Calu3 (cell line): ENCODE data around the gene DMAP1. TPM values are rescaled to one million over a fixed set of nuclear protein-coding genes. Genes with fewer than 3 reads are reported as not detected.

Experiments used
- BruUV-seq: library from RNA; stranded (reverse); fragments of 400-500 nt; replicated peaks from 2 replicates; lab custom pipeline; 2021; lab: Mats Ljungman, UMichigan
- CTCF ChIA-PET: fragments of 300-600 bp; sonication (Branson Sonifier 250); formaldehyde crosslinking; loops from one replicate; lab custom pipeline; 2022; ENCODE audit warnings: antibody characterized with exemption; lab: Charles Lee
- DNase-seq: peaks from one replicate; pipeline ENCODE4 v3.0.0; 2022
- H3K27ac Mint-ChIP-seq: one replicate; pipeline ENCODE4 v1.8.0; 2022; ENCODE audit warnings: mixed read lengths; ENCODE audit not compliant: unreplicated experiment
- H3K27me3 Mint-ChIP-seq: one replicate; pipeline ENCODE4 v1.8.0; 2022; ENCODE audit warnings: mixed read lengths; ENCODE audit not compliant: unreplicated experiment
- H3K36me3 Mint-ChIP-seq: one replicate; pipeline ENCODE4 v1.8.0; 2022; ENCODE audit warnings: mild to moderate bottlenecking, moderate library complexity, mixed read lengths; ENCODE audit not compliant: insufficient read depth, unreplicated experiment
- H3K4me1 Mint-ChIP-seq: one replicate; pipeline ENCODE4 v1.8.0; 2022; ENCODE audit warnings: mild to moderate bottlenecking, low read depth, mixed read lengths; ENCODE audit not compliant: unreplicated experiment
- H3K4me3 Mint-ChIP-seq: one replicate; pipeline ENCODE4 v1.8.0; 2022; ENCODE audit warnings: mild to moderate bottlenecking, low read depth, moderate library complexity, mixed read lengths; ENCODE audit not compliant: unreplicated experiment
- H3K9me3 Mint-ChIP-seq: one replicate; pipeline ENCODE4 v1.8.0; 2022; ENCODE audit warnings: low read depth, mixed read lengths; ENCODE audit not compliant: unreplicated experiment
- intact Hi-C: fragments of 100-400 bp; cut with micrococcal nuclease; formaldehyde crosslinking; loops from one replicate; pipeline ENCODE4 v1.10.0; 2022; ENCODE audit not compliant: unreplicated experiment
- total RNA-seq: library from RNA; stranded (reverse); gene quantifications from 2 replicates; pipeline ENCODE4 v1.2.3, GENCODE V29; 2022
- TF ChIP-seq, protein P1 (sequence below): fragments of 200-600 bp; IDR thresholded peaks from one replicate; pipeline ENCODE4 v1.8.0; 2022; ENCODE audit warnings: antibody characterized with exemption; ENCODE audit not compliant: unreplicated experiment

DMAP1 gene
- total RNA-seq, 1 experiment from 2014 or later = 42.9 TPM

DNA sequence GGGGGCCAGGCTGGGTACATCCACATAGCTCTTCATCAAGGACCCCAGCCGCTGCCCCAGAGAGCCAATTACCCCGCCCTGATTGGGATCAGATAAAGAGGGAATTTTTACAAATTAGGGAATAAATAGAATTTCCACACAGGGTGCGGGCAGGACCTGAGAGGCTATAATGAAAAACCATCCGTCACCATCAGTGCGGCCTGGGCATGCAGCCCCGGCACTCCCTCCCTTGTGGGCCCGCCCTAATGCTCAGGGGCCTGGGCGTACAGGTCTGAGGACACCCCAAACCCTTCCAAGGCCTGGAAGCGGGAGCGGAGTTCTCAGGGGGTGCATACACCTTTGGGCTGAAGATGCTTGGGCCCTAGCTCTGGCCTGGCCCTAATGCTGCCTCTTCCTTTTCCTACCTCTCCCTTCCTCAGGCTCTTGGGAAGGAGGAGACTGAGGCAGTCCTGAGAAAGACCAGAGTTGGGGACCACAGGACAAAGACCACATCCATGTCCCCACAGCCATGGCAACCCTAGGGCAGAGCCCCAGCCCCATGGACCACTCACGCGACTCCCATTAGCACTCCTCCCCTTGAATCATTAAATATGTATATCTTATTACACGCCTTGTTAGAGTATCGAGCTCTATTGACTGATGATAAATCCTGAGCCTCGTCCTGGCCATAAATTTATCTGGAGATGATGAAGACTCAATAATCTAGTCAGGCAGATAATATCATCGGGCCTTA lies 16.3 kb downstream of the DMAP1 start:
- no peaks in the 10 kb centered on the region for H3K36me3 Mint-ChIP-seq
- BruUV-seq = no TSS peak
- no peak for DNase-seq

DNA sequence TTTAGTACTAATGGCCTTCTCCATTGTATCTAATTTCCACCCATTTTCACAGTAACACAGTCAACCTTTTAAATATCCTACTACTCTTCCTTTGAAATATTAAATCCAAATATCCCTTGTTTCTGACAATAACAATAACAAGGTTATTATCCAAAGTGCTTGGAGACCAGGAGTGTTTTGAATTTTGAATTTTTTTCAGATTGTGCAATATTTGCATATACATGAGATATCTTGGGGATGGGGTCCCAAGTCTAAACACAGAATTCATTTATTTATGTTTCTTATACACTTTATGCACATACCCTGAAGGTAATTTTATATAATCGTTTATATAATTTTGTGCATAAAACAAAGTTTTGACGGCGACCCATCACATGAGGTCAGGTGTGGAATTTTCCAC lies 17.5 kb downstream of the DMAP1 start:
- no TSS peak for BruUV-seq
- H3K36me3 Mint-ChIP-seq = no peaks in the 10 kb centered on the region

More for the DNA sequence above, 16.3 kb downstream of the DMAP1 start:
- TF ChIP-seq, protein P1, sequence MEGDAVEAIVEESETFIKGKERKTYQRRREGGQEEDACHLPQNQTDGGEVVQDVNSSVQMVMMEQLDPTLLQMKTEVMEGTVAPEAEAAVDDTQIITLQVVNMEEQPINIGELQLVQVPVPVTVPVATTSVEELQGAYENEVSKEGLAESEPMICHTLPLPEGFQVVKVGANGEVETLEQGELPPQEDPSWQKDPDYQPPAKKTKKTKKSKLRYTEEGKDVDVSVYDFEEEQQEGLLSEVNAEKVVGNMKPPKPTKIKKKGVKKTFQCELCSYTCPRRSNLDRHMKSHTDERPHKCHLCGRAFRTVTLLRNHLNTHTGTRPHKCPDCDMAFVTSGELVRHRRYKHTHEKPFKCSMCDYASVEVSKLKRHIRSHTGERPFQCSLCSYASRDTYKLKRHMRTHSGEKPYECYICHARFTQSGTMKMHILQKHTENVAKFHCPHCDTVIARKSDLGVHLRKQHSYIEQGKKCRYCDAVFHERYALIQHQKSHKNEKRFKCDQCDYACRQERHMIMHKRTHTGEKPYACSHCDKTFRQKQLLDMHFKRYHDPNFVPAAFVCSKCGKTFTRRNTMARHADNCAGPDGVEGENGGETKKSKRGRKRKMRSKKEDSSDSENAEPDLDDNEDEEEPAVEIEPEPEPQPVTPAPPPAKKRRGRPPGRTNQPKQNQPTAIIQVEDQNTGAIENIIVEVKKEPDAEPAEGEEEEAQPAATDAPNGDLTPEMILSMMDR = no peak
- Mint-ChIP-seq H3K4me3 (no peak overlapping the region), H3K27ac (no peak overlapping the region), H3K9me3 (no peaks in the 10 kb centered on the region), H3K4me1 (no peaks in the 10 kb centered on the region), H3K27me3 (no peaks in the 10 kb centered on the region)
- intact Hi-C loops = no loop called here
- CTCF ChIA-PET = interaction anchor here (0.6 kb wide), 1 partner anchor 590 kb away, joined by 3 read pairs; no protein-coding TSS in a partner anchor

DNA sequence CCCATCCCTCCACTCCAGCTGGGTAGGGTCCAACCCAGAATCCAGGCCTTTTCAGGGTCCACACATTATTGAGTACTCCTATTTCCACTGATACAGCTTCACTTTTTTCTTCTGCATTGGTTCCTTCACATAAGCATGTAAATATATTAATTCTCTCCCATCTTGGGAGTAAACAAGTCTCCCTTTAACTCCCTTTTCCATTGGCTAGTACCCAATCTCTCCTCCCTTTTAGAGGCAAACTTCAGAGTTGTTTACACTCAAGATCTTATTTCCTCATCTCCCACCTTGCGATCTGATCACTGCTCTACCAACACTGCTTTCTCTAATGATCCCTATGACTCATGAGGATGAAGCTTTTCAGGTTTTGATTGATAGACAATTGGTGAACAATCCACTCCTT lies 20.3 kb downstream of the DMAP1 start:
- TF ChIP-seq, protein P1 = no peak
- H3K9me3 Mint-ChIP-seq = no peaks in the 10 kb centered on the region
- H3K4me1 Mint-ChIP-seq = no peaks in the 10 kb centered on the region
- DNase-seq = no peak
- H3K27me3 Mint-ChIP-seq = no peaks in the 10 kb centered on the region
- no peak overlapping the region for H3K27ac Mint-ChIP-seq
- H3K36me3 Mint-ChIP-seq = no peaks in the 10 kb centered on the region
- CTCF ChIA-PET = no interaction called here
- intact Hi-C loops = no loop called here
- no TSS peak for BruUV-seq
- H3K4me3 Mint-ChIP-seq = no peak overlapping the region

More for the DNA sequence above, 17.5 kb downstream of the DMAP1 start:
- TF ChIP-seq, protein P1 = no peak
- CTCF ChIA-PET = no interaction called here
- Mint-ChIP-seq H3K4me3 (no peak overlapping the region), H3K27ac (no peak overlapping the region), H3K9me3 (no peaks in the 10 kb centered on the region), H3K27me3 (no peaks in the 10 kb centered on the region), H3K4me1 (no peaks in the 10 kb centered on the region)
- no peak for DNase-seq
- intact Hi-C loops = no loop called here

DNA sequence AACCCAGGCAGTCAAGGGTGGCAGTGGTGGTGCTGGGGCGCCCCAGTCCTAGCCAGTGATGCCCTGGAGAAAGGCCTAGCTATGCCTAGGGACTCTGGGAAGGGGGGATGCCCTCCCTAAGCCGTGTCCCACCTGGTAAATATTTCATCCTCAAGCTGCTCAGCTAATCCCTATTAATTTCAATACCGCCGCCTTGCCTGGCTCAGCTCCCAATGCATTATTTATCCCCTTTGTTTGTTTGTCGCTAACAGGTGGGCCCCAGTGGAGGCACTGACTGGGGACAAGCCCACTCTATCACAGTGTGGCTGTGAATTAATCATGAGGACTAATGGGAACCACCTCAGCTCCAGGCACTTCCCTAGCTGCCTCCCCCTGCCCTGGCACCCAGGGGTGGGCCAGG lies 22.5 kb downstream of the DMAP1 start:
- BruUV-seq = no TSS peak
- no peaks in the 10 kb centered on the region for H3K9me3 Mint-ChIP-seq
- H3K27ac Mint-ChIP-seq = no peak overlapping the region
- no peaks in the 10 kb centered on the region for H3K36me3 Mint-ChIP-seq
- CTCF ChIA-PET = no interaction called here
- TF ChIP-seq, protein P1 = no peak
- no peak overlapping the region for H3K4me3 Mint-ChIP-seq
- H3K4me1 Mint-ChIP-seq = no peaks in the 10 kb centered on the region
- DNase-seq = no peak
- intact Hi-C loops = no loop called here
- no peaks in the 10 kb centered on the region for H3K27me3 Mint-ChIP-seq
